ENCODE results near the gene NUDT1. TPM values are rescaled to one million over a fixed set of nuclear protein-coding genes. Genes with fewer than 3 reads are reported as not detected.

The NUDT1 gene
- total and polyA plus RNA-seq, 2 donors (not counting 3 experiments of a cell fraction or from before 2014, with no cell fraction given): 23.9 to 25.9 TPM

- no peaks in the 10 kb centered on the region for H3K4me1 ChIP-seq (ENCODE audit: control insufficient read depth, extremely low read depth, insufficient read depth, low read length)
- no peak for DNase-seq (ENCODE audit: low read depth, low spot score)
- intact Hi-C loops (cut with micrococcal nuclease): no loop called here
- no peak overlapping the region for H3K9ac ChIP-seq (replicated peaks; ENCODE audit: extremely low read depth, insufficient read depth, low read length)
- H3K36me3 ChIP-seq (ENCODE audit: control insufficient read depth in 2 of 2, extremely low read depth in 1 of 2, insufficient read depth in 2 of 2, low read length in 2 of 2): peaks cover 8 to 32% of the 10 kb centered on the region in 2 experiments
- no peak overlapping the region for H2AFZ ChIP-seq (ENCODE audit: low read depth, low read length)
- no peaks in the 10 kb centered on the region for H3K27me3 ChIP-seq (ENCODE audit: control insufficient read depth in 2 of 2, insufficient read depth in 2 of 2, low read length in 2 of 2)
- no peak overlapping the region for H3K4me3 ChIP-seq (replicated peaks in 1 of 3; ENCODE audit: insufficient read depth in 1 of 3, low read depth in 1 of 3, low read length in 3 of 3)
- POLR2A ChIA-PET: no interaction called here
- no peak overlapping the region for H3K27ac ChIP-seq (ENCODE audit: insufficient read depth, low read depth, low read length)
- no peaks in the 10 kb centered on the region for H3K9me1 ChIP-seq (replicated peaks; ENCODE audit: control insufficient read depth, extremely low read depth, insufficient read depth, low read length)
- no TSS peak for BruUV-seq (replicated peaks)
- FAIRE-seq: no peak
- dilution Hi-C loops (cut with MboI; ENCODE audit: extremely low pct_ligation_motif_present, low sequenced_read_pairs): no loop called here
- CTCF ChIA-PET: no interaction called here
- no peaks in the 10 kb centered on the region for H3K9me3 ChIP-seq (replicated peaks; ENCODE audit: control insufficient read depth, insufficient read depth, low read length)
- no peaks in the 10 kb centered on the region for H4K20me1 ChIP-seq (replicated peaks; ENCODE audit: control insufficient read depth, extremely low read depth, insufficient read depth, low read length)
- peaks cover 2% of the 10 kb centered on the region for H3K79me2 ChIP-seq (ENCODE audit: control insufficient read depth, insufficient read depth, low read length)
- TF ChIP-seq MYC (IDR thresholded peaks at IDR 0.05; ENCODE audit: low read depth, low read length) (no peak), GATA2 (IDR thresholded peaks at IDR 0.05; ENCODE audit: insufficient read depth, insufficient read length, low read depth, low read length) (no peak), CTCF (IDR thresholded peaks at IDR 0.05; ENCODE audit: extremely low read depth in 1 of 2, insufficient read depth in 1 of 2, low read depth in 1 of 2, low read length in 2 of 2) (no peak), POLR2A (IDR thresholded peaks at IDR 0.05; ENCODE audit: low read depth, low read length) (no peak), EZH2 (IDR thresholded peaks at IDR 0.05; ENCODE audit: borderline replicate concordance, low read depth, low read length, severe bottlenecking) (no peak), FOS (IDR thresholded peaks at IDR 0.05; ENCODE audit: borderline replicate concordance, insufficient read depth, low read length) (no peak), POLR2AphosphoS5 (IDR thresholded peaks at IDR 0.05; ENCODE audit: insufficient read depth, low read depth, low read length) (no peak), JUN (IDR thresholded peaks at IDR 0.05; ENCODE audit: borderline replicate concordance, insufficient read depth, insufficient read length, low read depth) (no peak), MAX (IDR thresholded peaks at IDR 0.05; ENCODE audit: insufficient read depth, insufficient read length) (no peak)
- no peak overlapping the region for H3K4me2 ChIP-seq (ENCODE audit: insufficient read depth, low read length)
These were observed 18.7 kb upstream of the NUDT1 start for GRCh38 chr7:2223321-2223720.

All from endothelial cell of umbilical vein (primary cell).